Smooth muscle cell (in vitro differentiated cells): ENCODE measurements around the gene WNT4. TPM values are rescaled to one million over a fixed set of nuclear protein-coding genes. Genes with fewer than 3 reads are reported as not detected.

Experiments
- DNase-seq: peaks from one replicate; lab custom pipeline; 2025; ENCODE audit not compliant: unreplicated experiment; lab: John Stamatoyannopoulos, UW
- H2AFZ ChIP-seq: fragments of 200-600 bp; sonication (generic); 2 replicates; pipeline ENCODE4 v1.6.0; 2016; ENCODE audit warnings: antibody characterized with exemption, low read depth, mild to moderate bottlenecking
- H3F3A ChIP-seq: fragments of 200-600 bp; sonication (generic); 2 replicates; pipeline ENCODE4 v1.6.0; 2017; ENCODE audit warnings: antibody characterized with exemption, low read depth
- H3K27ac ChIP-seq: fragments of 200-600 bp; sonication (generic); 2 replicates; pipeline ENCODE4 v1.5.1; 2016; ENCODE audit warnings: low read depth, mild to moderate bottlenecking
- H3K27me3 ChIP-seq: fragments of 200-600 bp; sonication (generic); 2 replicates; pipeline ENCODE4 v1.6.1; 2016; ENCODE audit warnings: low read depth, mild to moderate bottlenecking
- H3K36me3 ChIP-seq: fragments of 200-600 bp; sonication (generic); 2 replicates; pipeline ENCODE4 v1.5.1; 2016; ENCODE audit warnings: low read depth
- H3K4me1 ChIP-seq: fragments of 200-600 bp; sonication (generic); 2 replicates; pipeline ENCODE4 v1.5.1; 2016; ENCODE audit warnings: low read depth
- H3K4me2 ChIP-seq: fragments of 200-600 bp; sonication (generic); 2 replicates; pipeline ENCODE4 v1.6.0; 2016; ENCODE audit warnings: mild to moderate bottlenecking
- H3K4me3 ChIP-seq: fragments of 200-600 bp; sonication (generic); 2 replicates; pipeline ENCODE4 v1.5.1; 2016; ENCODE audit warnings: mild to moderate bottlenecking
- H3K79me2 ChIP-seq: fragments of 200-600 bp; sonication (generic); 2 replicates; pipeline ENCODE4 v1.6.0; 2016; ENCODE audit warnings: low read depth, mild to moderate bottlenecking
- H3K9ac ChIP-seq: fragments of 200-600 bp; sonication (generic); 2 replicates; pipeline ENCODE4 v1.6.0; 2016; ENCODE audit warnings: low read depth
- H3K9me3 ChIP-seq: fragments of 200-600 bp; sonication (generic); replicated peaks from 2 replicates; pipeline ENCODE4 v1.5.1; 2016; ENCODE audit warnings: low read depth
- H4K20me1 ChIP-seq: fragments of 200-600 bp; sonication (generic); 2 replicates; pipeline ENCODE4 v1.6.0; 2016; ENCODE audit warnings: low read depth
- whole genome bisulfite sequencing: methylation state at CpG from one replicate; pipeline ENCODE4 v1.1.7; 2016; ENCODE audit warnings: low lambda C conversion rate; 5-methylcytosine and 5-hydroxymethylcytosine counted together
- polyA plus RNA-seq: library from polyadenylated mRNA; unstranded; fragments of >200 nt; fragmentation: Nextera tagmentation; extraction: Ambion mirVana; gene quantifications from 2 replicates; pipeline ENCODE4 v1.2.1, GENCODE V29; 2016
- total RNA-seq: library from RNA; depleted of rRNA; stranded (reverse); fragments of >200 nt; gene quantifications from 2 replicates; pipeline ENCODE4 v1.2.3, GENCODE V29; 2014
- TF ChIP-seq, protein P1 (sequence below): fragments of 200-600 bp; sonication (generic); IDR thresholded peaks from 2 replicates; pipeline ENCODE4 v1.5.1; 2017; ENCODE audit warnings: borderline replicate concordance, mild to moderate bottlenecking, antibody characterized with exemption; ENCODE audit not compliant: insufficient read depth, poor library complexity, severe bottlenecking

The WNT4 gene
- total and polyA plus RNA-seq, 2 experiments from 2014 or later = 0.18 to 0.55 TPM

DNA sequence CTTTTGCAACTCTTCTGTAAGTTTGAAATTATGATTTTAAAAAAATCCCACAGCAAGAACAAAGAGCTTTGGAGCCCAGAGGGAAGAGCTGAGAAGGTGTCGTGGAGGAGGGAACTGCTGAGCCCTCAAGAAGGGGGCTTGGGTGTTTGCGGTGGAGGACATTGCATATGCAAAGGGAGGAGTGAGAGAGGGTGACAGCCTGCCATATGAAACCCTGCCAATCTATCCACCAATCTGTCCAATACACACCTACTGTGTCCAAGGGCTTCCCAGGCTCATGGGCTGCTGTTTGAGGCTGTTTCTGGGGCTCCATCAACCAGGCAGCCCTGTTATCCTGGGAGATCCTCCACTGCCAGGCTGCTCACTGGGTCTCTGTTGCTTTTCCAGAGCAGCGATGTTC lies 15.2 kb downstream of the WNT4 start:
- Histone ChIP-seq H3F3A (no peaks in the 10 kb centered on the region), H2AFZ (no peak overlapping the region), H3K27ac (no peak overlapping the region), H3K9ac (no peak overlapping the region), H3K79me2 (no peaks in the 10 kb centered on the region), H3K9me3 (no peaks in the 10 kb centered on the region), H3K4me1 (peaks cover 3% of the 10 kb centered on the region), H3K4me2 (no peak overlapping the region), H3K36me3 (no peaks in the 10 kb centered on the region), H4K20me1 (peaks cover 81% of the 10 kb centered on the region), H3K27me3 (no peaks in the 10 kb centered on the region), H3K4me3 (no peak overlapping the region)
- whole genome bisulfite sequencing = 67% methylated on average over 3 of the region's 3 CpGs
- TF ChIP-seq, protein P1, sequence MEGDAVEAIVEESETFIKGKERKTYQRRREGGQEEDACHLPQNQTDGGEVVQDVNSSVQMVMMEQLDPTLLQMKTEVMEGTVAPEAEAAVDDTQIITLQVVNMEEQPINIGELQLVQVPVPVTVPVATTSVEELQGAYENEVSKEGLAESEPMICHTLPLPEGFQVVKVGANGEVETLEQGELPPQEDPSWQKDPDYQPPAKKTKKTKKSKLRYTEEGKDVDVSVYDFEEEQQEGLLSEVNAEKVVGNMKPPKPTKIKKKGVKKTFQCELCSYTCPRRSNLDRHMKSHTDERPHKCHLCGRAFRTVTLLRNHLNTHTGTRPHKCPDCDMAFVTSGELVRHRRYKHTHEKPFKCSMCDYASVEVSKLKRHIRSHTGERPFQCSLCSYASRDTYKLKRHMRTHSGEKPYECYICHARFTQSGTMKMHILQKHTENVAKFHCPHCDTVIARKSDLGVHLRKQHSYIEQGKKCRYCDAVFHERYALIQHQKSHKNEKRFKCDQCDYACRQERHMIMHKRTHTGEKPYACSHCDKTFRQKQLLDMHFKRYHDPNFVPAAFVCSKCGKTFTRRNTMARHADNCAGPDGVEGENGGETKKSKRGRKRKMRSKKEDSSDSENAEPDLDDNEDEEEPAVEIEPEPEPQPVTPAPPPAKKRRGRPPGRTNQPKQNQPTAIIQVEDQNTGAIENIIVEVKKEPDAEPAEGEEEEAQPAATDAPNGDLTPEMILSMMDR = no peak
- no peak for DNase-seq

DNA sequence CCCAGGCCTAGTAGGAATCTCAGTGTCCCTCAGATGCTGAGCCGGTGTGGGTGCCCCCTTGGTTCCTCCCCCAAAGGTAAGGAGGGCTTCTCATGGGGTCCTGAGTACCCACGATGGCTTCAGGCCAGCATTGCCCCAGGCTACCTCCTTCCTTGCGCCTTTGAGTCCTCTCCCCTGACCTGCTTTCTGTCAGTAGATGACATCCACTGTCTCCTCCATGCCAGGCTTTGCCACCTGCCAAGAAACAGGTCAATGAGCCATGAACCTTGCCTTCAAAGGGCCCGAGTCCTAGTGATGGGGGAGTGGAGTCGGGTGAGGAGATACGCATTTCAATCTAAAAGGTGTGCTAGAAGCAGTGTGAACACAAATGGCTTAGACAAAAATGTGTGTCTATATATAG lies 15.6 kb downstream of the WNT4 start:
- peaks cover 6% of the 10 kb centered on the region for H3K4me1 ChIP-seq
- H3K27me3 ChIP-seq = no peaks in the 10 kb centered on the region
- 92% methylated on average over 6 of the region's 6 CpGs for WGBS
- no peak overlapping the region for H3K4me3 ChIP-seq
- no peak overlapping the region for H3K27ac ChIP-seq
- TF ChIP-seq, protein P1 = no peak
- no peaks in the 10 kb centered on the region for H3K9me3 ChIP-seq
- H3F3A ChIP-seq = no peaks in the 10 kb centered on the region
- no peaks in the 10 kb centered on the region for H3K36me3 ChIP-seq
- H4K20me1 ChIP-seq = peaks cover 81% of the 10 kb centered on the region
- no peak overlapping the region for H3K4me2 ChIP-seq
- H3K9ac ChIP-seq = no peak overlapping the region
- H3K79me2 ChIP-seq = no peaks in the 10 kb centered on the region
- H2AFZ ChIP-seq = no peak overlapping the region
- DNase-seq = no peak

DNA sequence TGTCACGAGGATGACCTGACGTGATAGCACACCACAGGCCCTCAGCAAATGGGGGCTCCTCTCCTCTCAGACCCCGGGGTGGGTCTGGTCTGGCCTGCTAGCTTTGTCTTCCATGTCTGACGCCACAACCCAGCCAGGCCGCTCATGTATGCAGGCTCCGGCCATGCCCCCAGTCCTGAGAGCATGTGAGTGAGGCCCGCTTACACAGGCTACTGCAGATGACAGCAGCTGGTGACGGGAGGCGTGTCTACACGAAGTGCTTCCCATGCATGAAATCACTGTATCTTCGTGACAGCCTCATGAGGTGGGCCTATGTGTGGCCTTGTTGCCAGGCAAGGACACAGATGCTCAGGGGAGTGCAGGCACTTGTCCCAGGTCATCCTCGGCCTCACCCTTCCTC lies 16.4 kb downstream of the WNT4 start:
- no peak for DNase-seq
- H3K4me1 ChIP-seq = peaks cover 10% of the 10 kb centered on the region
- peaks cover 81% of the 10 kb centered on the region for H4K20me1 ChIP-seq
- no peak overlapping the region for H3K4me3 ChIP-seq
- no peaks in the 10 kb centered on the region for H3K79me2 ChIP-seq
- H2AFZ ChIP-seq = no peak overlapping the region
- TF ChIP-seq, protein P1 = no peak
- WGBS = 96% methylated on average over 12 of the region's 12 CpGs
- H3K27ac ChIP-seq = no peak overlapping the region
- no peaks in the 10 kb centered on the region for H3K36me3 ChIP-seq
- H3K9me3 ChIP-seq = no peaks in the 10 kb centered on the region
- H3K9ac ChIP-seq = no peak overlapping the region
- H3F3A ChIP-seq = no peaks in the 10 kb centered on the region
- H3K4me2 ChIP-seq = no peak overlapping the region
- H3K27me3 ChIP-seq = no peaks in the 10 kb centered on the region

DNA sequence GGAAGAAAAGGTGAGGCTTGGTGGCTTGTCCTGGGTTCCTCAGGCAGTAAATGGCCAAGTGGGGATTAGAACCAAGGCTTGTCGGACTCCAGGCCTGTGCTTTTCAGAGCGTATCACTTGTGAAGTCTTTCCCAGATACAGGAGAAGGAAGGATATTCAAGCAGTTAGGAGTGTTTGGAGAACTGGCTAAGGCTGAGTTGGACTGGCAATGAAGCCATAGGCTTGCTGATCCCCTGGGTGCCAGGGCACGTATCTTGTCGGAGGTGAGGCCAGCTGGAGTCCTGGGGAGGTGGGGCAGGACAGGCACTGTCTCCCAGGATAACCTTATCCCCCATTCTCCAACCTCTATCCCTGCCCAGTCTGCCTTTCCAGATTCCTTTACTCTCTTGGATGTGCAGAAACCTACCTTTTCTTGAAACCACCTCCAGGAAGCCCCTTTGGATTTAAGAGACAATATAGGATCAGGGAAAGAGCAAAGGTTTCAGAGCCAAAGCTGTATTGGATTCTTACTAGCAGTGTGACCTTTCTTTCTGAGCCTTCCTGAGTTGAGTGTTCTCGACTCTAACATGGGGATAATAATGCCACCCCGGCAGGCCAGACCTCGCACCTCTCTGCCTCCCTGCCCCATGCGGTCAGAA lies 18.2 kb downstream of the WNT4 start:
- TF ChIP-seq, protein P1 = no peak
- H3K27me3 ChIP-seq = no peaks in the 10 kb centered on the region
- no peak overlapping the region for H2AFZ ChIP-seq
- no peaks in the 10 kb centered on the region for H3K9me3 ChIP-seq
- WGBS = 94% methylated on average over 8 of the region's 8 CpGs
- H3K36me3 ChIP-seq = no peaks in the 10 kb centered on the region
- no peaks in the 10 kb centered on the region for H3K79me2 ChIP-seq
- no peak overlapping the region for H3K9ac ChIP-seq
- H3F3A ChIP-seq = no peaks in the 10 kb centered on the region
- no peak overlapping the region for H3K4me2 ChIP-seq
- peaks cover 10% of the 10 kb centered on the region for H3K4me1 ChIP-seq
- H3K4me3 ChIP-seq = no peak overlapping the region
- no peak for DNase-seq
- no peak overlapping the region for H3K27ac ChIP-seq
- peaks cover 88% of the 10 kb centered on the region for H4K20me1 ChIP-seq
